Loucy (cell line): Measurements from ENCODE around the gene ALDH1A2.

Experiments used
- CTCF ChIP-seq: fragments of 200-600 bp; sonication (generic); conservative IDR thresholded peaks from 2 replicates; pipeline ENCODE4 v1.5.1; 2014; ENCODE audit warnings: mild to moderate bottlenecking, antibody characterized with exemption, low read length
- EZH2phosphoT487 ChIP-seq: fragments of 200-600 bp; IDR thresholded peaks from 2 replicates; pipeline ENCODE4 v1.6.1; 2018; ENCODE audit warnings: antibody characterized with exemption, mild to moderate bottlenecking, moderate library complexity, borderline replicate concordance

- TF ChIP-seq CTCF = no peak
- no peak for TF ChIP-seq EZH2phosphoT487
Observed at GRCh38 chr15:58096529-58097084, 31.1 kb upstream of the ALDH1A2 start.
